Duodenal mucosa (tissue), 2 donors: ENCODE results near the gene SPON2.
A peak's percentile ranks its signal among the peaks of the same experiment; 100 is the strongest.

Experiments
- H3K27ac ChIP-seq: one replicate; pipeline ENCODE4 v1.7.0; 2013; ENCODE audit warnings: low read depth, low read length
- H3K27me3 ChIP-seq, 2 donors: one replicate each; pipeline ENCODE4 v1.7.0; 2013; ENCODE audit warnings: low read length in 2 of 2, control low read depth in 1 of 2; ENCODE audit not compliant: insufficient read depth in 2 of 2, control insufficient read depth in 1 of 2
- H3K36me3 ChIP-seq, 2 donors: one replicate each; pipeline ENCODE4 v1.7.0; 2013; ENCODE audit warnings: low read length in 2 of 2, control low read depth in 1 of 2; ENCODE audit not compliant: insufficient read depth in 2 of 2, control insufficient read depth in 1 of 2
- H3K4me1 ChIP-seq, 2 donors: one replicate each; pipeline ENCODE4 v1.7.0; 2013; ENCODE audit warnings: low read length in 2 of 2, control low read depth in 1 of 2; ENCODE audit not compliant: insufficient read depth in 2 of 2, control insufficient read depth in 1 of 2
- H3K4me3 ChIP-seq, 2 donors: one replicate each; pipeline ENCODE4 v1.7.0; 2013; ENCODE audit warnings: low read length in 2 of 2, low read depth in 1 of 2
- H3K9ac ChIP-seq, 2 donors: one replicate each; pipeline ENCODE4 v1.7.0; 2013; ENCODE audit warnings: low read length in 2 of 2, low read depth in 1 of 2
- H3K9me3 ChIP-seq, 2 donors: one replicate each; pipeline ENCODE4 v1.7.0; 2013; ENCODE audit warnings: low read length in 2 of 2, control low read depth in 1 of 2; ENCODE audit not compliant: control insufficient read depth in 1 of 2

Gene SPON2

GRCh38 chr4:1179976-1180375 is 7.6 kb upstream of the SPON2 start:
- no peak overlapping the region for H3K4me3 ChIP-seq
- peaks cover 4% of the 10 kb centered on the region in 2 donors for H3K9me3 ChIP-seq
- H3K9ac ChIP-seq = no peak overlapping the region
- no peaks in the 10 kb centered on the region for H3K36me3 ChIP-seq
- no peak overlapping the region for H3K27ac ChIP-seq
- H3K27me3 ChIP-seq = peaks cover 0 to 3% of the 10 kb centered on the region in 2 donors
- peaks cover 0 to 20% of the 10 kb centered on the region in 2 donors for H3K4me1 ChIP-seq

DNA sequence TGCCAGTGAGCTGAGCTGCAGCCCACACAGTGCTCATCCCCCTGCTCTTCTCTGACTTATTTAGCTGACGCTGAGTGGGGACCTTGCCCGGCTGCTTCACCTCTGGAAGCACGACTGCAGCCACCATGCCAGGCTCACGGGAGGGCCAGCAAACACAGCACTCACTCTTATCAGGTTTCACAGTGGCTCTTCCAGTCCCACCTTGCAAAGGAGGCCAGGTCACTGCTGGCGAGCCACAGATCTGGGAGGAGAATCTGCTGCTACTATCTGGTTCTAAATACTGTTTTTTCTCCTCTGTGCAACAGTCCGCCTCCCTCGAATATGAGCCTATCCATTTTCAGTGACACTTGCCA is 6.7 kb upstream of the SPON2 start:
- Histone ChIP-seq H3K9me3 (peaks cover 4% of the 10 kb centered on the region in 2 donors), H3K4me1 (peaks cover 0 to 19% of the 10 kb centered on the region in 2 donors), H3K4me3 (no peak overlapping the region), H3K27ac (no peak overlapping the region), H3K27me3 (peaks cover 0 to 3% of the 10 kb centered on the region in 2 donors), H3K36me3 (no peaks in the 10 kb centered on the region), H3K9ac (no peak overlapping the region)

- no peak overlapping the region for H3K27ac ChIP-seq
- H3K36me3 ChIP-seq = no peaks in the 10 kb centered on the region
- H3K9me3 ChIP-seq = peaks cover 4% of the 10 kb centered on the region in 2 donors
- no peak overlapping the region for H3K9ac ChIP-seq
- no peak overlapping the region for H3K4me3 ChIP-seq
- H3K27me3 ChIP-seq = peaks cover 0 to 3% of the 10 kb centered on the region in 2 donors
- H3K4me1 ChIP-seq = peaks cover 0 to 16% of the 10 kb centered on the region in 2 donors
Measured at GRCh38 chr4:1178300-1179088, 6.1 kb upstream of the SPON2 start.

- Histone ChIP-seq H3K9me3 (peaks cover 4% of the 10 kb centered on the region in 2 donors), H3K4me1 (peaks cover 0 to 21% of the 10 kb centered on the region in 2 donors), H3K9ac (no peak overlapping the region), H3K4me3 (no peak overlapping the region), H3K27me3 (peaks cover 2 to 10% of the 10 kb centered on the region in 2 donors), H3K27ac (no peak overlapping the region), H3K36me3 (no peaks in the 10 kb centered on the region)
Measured at GRCh38 chr4:1177274-1178141, 5.1 kb upstream of the SPON2 start.

- H3K36me3 ChIP-seq = no peaks in the 10 kb centered on the region
- H3K9me3 ChIP-seq = peaks cover 4% of the 10 kb centered on the region in 2 donors
- H3K4me3 ChIP-seq = no peak overlapping the region
- H3K9ac ChIP-seq = no peak overlapping the region
- H3K27me3 ChIP-seq = peaks cover 9 to 19% of the 10 kb centered on the region in 2 donors
- H3K4me1 ChIP-seq = peaks cover 0 to 27% of the 10 kb centered on the region in 2 donors
- H3K27ac ChIP-seq = no peak overlapping the region
Measured at GRCh38 chr4:1176398-1177273, 4.3 kb upstream of the SPON2 start.

GRCh38 chr4:1175635-1176229 is 3.3 kb upstream of the SPON2 start:
- H3K4me3 ChIP-seq = no peak overlapping the region
- H3K27ac ChIP-seq = no peak overlapping the region
- peaks cover 0 to 29% of the 10 kb centered on the region in 2 donors for H3K4me1 ChIP-seq
- H3K9ac ChIP-seq = no peak overlapping the region
- peaks cover 4% of the 10 kb centered on the region in 2 donors for H3K9me3 ChIP-seq
- peaks cover 14 to 28% of the 10 kb centered on the region in 2 donors for H3K27me3 ChIP-seq
- H3K36me3 ChIP-seq = no peaks in the 10 kb centered on the region

DNA sequence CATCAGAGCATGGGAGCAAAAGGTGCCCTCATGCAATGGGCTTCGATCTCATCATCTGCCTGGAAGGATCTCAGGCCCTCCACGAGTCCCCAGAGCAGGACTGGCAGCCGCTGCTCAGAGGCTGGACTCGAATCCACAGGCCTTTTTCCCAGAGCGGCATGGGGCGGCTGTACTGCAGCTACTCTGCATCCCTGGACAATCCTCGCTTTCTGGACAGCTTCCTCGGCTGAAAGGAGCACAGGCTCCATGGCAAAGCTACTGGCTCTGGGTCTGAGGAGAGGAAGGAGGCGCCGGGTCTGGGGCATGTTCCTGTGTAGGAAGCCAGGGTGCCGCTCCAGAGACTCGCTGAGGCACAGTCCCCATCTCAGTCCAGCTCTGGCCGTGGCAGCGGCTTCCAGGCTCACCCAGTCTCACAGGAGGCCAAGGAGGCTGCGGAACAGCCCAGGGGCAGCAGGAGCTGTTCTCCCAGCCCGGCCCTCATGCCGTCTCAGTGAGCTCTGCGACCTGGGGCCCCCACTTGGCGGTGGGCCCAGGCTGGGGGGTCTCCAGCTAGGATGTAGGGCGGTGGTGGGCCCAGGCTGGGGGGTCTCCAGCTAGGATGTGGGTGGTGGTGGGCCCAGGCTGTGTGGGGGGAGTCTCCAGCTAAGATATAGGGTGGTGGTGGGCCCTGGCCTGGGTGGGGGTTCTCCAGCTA is 2.7 kb upstream of the SPON2 start:
- H3K36me3 ChIP-seq = peaks cover 0 to under 1% of the 10 kb centered on the region in 2 donors
- no peak overlapping the region for H3K4me3 ChIP-seq
- peaks cover 0 to 35% of the 10 kb centered on the region in 2 donors for H3K4me1 ChIP-seq
- H3K27me3 ChIP-seq = peaks cover 19 to 34% of the 10 kb centered on the region in 2 donors
- no peak overlapping the region for H3K27ac ChIP-seq
- H3K9ac ChIP-seq = no peak overlapping the region
- peaks cover 2 to 4% of the 10 kb centered on the region in 2 donors for H3K9me3 ChIP-seq

DNA sequence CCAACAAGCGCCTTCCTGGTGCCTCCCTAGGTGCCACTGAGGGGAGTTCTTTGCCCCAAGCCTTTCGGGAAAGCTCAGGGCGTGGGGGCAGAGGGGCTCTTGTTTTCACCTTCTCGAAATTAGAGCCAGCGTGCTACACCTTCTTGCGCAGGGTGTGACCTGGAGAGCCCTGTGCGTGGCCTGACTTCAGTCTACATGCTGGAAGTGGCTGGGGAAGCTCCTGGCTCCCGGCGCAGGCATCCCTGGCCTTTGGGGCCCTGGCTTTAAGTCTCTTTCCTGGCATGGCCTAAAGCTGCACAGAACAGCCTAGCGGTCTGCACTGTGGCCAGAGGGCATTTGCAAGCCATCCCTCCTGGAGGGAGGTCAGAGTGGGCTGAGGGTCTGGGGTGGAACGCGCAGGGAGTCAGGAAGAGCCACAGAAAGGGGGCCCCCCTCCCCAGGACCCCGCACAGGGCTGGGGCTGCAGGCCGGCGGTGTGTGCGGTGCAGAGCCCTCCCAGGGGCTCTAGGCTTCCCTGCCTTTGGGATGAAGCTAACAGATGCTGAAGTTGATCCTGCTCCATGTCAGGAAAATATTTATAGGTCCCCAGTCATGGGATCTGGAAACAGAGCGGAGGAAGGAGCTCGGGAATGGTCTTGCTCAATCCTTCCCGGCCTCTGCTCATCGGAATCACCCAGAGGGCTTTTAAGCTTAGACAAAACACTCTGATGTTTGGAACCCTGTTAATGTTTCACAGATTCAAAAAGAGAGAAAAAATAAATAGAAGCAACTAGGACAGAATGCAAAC is 781 bp upstream of the SPON2 start:
- Histone ChIP-seq H3K9ac (no peak overlapping the region), H3K36me3 (peaks cover 0 to 2% of the 10 kb centered on the region in 2 donors), H3K9me3 (no peaks in the 10 kb centered on the region), H3K27me3 (peaks cover 22 to 40% of the 10 kb centered on the region in 2 donors), H3K4me1 (peaks cover 1 to 37% of the 10 kb centered on the region in 2 donors), H3K27ac (peak overlapping the region; percentile 5), H3K4me3 (no peak overlapping the region)
